ENCODE data around the gene IL1RAPL1.

GRCh38 chrX:29039501-29039900 is 452.3 kb downstream of the IL1RAPL1 start:
- TF ChIP-seq, protein P1, sequence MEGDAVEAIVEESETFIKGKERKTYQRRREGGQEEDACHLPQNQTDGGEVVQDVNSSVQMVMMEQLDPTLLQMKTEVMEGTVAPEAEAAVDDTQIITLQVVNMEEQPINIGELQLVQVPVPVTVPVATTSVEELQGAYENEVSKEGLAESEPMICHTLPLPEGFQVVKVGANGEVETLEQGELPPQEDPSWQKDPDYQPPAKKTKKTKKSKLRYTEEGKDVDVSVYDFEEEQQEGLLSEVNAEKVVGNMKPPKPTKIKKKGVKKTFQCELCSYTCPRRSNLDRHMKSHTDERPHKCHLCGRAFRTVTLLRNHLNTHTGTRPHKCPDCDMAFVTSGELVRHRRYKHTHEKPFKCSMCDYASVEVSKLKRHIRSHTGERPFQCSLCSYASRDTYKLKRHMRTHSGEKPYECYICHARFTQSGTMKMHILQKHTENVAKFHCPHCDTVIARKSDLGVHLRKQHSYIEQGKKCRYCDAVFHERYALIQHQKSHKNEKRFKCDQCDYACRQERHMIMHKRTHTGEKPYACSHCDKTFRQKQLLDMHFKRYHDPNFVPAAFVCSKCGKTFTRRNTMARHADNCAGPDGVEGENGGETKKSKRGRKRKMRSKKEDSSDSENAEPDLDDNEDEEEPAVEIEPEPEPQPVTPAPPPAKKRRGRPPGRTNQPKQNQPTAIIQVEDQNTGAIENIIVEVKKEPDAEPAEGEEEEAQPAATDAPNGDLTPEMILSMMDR (conservative IDR thresholded peaks at IDR 0.05; ENCODE audit: low read length) = no peak
- TF ChIP-seq EZH2phosphoT487 (IDR thresholded peaks at IDR 0.05; ENCODE audit: borderline replicate concordance) = no peak
